Activated CD4-positive, alpha-beta T cell treated with anti-CD3 and anti-CD28 coated beads, Interleukin-2, amount 50 U/mL, for 16 hours (primary cell): ENCODE measurements around the gene NEK9.
"Not testable (repeated sequence)": the region's sequence is repeated elsewhere in the genome, so short reads cannot be mapped to it uniquely, and the experiment has no call there.

ENCODE experiments used
- DNase-seq: peaks from one replicate; pipeline ENCODE4 v3.0.0-alpha.2; 2020

Gene NEK9

GRCh38 chr14:75126679-75127473 lies at the start of gene NEK9:
NEK9 (minus strand) TSS chr14:75127048; CDS start chr14:75126921, 127 bp downstream.
- peak; percentile 93 for DNase-seq

- peak; percentile 92 for DNase-seq
Observed at GRCh38 chr14:75176142-75176820, 49.4 kb upstream of the NEK9 start, which contains the start of gene TMED10. TMED10 (minus strand) TSS chr14:75176612; CDS start chr14:75176579, 33 bp downstream.

GRCh38 chr14:75175677-75176141 lies 48.9 kb upstream of the NEK9 start:
- no peak for DNase-seq

DNA sequence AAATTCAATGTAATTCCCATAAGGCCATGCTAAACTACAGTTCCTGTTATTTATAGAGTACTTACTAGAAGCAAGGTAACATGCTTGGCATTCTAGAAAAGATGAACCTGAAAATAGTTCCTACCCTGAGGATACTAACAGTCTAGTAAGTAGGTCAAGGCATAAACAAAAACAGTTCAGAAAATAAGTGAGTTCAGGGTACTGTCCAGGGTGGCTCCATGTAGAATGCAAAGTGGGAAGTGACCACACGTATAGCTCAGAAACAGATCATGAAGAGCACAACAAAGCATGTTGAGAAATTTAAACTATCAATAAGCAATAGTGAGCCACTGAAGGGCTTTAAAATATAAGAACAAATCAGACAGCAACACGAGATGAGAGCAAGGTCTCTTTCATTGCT lies 47.2 kb upstream of the NEK9 start:
- no peak for DNase-seq

DNA sequence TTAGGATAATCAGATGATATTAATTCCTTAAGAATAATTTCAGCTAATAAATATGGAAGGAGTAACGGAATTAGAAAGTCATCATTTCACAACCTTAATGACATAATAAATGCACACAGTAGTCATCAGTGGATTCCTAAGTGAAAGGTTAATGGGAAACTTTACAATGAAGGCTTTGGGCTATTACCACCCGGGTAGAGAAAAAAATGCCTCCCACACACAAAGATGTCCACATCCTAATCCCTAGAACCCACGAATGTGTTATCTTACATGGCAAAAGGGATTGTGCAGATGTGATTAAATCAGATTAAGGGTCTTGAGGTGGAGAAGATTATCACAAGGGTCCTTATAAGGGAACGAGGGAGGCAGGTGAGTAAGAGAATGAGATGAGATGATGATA lies 43.9 kb upstream of the NEK9 start:
- DNase-seq: no peak

DNA sequence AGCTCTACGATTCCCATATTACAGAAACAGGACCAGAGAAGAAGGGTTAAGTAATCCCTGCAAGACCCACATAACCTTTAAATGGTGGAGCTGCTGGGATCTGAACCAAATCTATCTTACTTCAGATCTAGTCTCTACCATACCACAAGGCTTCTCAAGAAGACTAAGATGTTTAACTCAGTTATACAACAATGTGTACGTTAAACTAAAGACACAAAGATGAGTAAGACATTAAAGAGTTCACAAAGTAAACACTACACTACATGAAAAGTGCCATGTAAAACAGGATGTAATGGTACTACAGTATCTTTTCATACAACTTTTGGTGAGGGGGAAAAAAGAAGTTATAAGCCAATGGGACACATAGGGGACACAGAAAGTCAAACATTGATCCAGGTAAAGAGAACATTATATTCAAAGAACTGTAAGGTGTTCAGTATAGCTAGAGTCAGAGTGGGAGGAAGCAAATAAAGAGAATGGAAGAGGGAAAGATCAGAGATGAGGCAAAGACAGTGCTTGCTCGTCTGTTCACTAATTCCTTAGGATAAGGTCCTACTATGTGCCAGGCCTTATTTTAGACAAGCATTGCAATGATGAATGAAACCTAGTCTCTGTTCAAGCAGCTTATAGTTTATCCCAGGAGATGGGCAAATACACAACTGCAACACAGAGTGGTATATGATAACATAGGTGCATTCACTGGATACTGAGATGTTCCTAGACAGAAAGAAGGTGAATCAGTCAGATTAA lies 41.9 kb upstream of the NEK9 start:
- no peak for DNase-seq

- DNase-seq: no peak
Observed at GRCh38 chr14:75167325-75167724, 40.5 kb upstream of the NEK9 start.

- no peak for DNase-seq
Observed at GRCh38 chr14:75165586-75166391, 38.9 kb upstream of the NEK9 start.

DNA sequence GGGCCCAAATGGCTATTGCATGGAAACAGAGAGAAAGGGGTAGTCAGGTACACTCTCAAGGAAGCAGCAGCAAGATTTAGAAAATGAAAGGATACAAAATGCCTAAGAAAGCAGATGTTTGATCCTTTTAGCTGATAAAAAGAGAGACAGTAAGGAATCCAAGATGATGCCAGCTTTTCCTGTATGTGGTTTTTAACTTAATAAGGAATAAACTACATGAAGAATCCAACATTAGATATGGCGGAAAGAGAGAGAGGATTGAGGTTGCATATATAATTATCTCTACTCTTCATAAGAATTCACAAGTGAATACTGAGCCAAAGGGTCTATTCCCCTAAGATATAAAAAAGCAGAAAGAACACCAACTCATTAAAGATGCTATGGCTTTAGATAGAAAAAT lies 38.0 kb upstream of the NEK9 start:
- no peak for DNase-seq

- no peak for DNase-seq
Observed at GRCh38 chr14:75163677-75164076, 36.8 kb upstream of the NEK9 start.

DNA sequence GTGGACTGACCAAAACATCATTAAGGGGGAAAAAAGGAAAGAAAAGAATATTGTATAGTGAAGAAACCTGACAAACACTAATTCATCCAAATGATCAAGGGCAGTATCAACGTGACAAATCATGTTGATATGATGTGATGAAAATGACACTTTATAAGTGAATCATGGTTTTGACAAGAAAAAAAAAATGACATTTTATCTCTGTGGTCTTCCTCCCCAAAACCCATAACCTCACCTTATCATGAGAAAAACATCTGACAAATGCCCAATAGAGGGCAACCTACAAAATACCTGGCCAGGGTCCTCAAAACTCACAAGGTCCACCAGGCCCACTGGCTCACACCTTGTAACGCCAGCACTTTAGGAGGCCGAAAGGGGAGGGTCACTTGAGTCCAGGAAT lies 35.8 kb upstream of the NEK9 start:
- DNase-seq: no peak

DNA sequence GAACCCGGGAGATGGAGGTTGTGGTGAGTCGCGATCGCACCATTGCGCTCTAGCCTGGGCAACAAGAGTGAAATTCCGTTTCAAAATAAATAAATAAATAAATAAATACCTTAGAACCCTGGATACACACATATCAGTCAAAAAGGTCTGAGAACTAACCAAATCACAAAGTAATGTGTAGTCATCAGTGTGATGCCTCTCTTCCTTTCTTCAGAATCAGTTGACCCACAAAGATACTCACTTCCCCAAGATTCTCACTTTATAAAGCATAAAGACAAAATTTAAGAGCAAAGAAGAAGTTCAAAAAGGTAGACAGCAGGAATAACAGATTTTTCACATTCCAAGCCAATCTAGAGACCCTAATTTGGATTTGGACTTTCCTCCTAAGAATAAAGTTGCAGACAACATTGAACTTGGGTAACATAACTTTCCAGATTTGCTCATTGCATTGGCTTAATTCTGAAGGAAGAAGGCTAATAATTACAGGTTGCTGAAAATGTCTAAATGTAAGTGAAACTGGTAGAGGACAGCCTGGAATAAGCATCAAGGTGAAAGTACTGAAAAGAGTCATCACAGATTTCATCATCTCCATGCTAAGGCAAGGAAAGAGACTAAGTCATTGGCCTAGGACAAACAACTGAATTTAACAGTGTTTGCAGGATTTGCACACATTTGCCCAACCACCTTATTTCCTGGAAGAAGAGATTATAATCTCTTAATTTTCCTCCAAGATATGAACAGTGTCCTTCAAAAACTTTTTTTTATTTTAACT lies 32.2 kb upstream of the NEK9 start:
- peak; percentile 76 for DNase-seq

DNA sequence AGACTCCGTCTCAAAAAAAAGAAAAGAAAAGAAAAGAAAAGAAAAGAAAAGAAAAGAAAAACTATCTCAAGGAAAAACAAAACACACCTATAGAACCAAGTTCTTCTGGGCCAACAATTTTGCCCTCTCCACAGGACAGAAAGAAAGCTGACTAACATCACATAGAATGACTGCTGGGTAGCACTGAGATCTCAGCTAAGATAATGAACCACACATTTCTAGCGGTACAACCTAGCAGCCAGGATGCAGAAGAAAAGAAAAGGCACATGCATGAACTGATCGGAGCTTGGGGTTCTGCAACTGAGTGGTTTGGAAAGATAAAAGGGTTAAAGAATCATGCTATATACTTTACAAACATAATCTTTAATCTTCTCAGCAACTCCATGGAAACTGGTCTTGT lies 30.1 kb upstream of the NEK9 start:
- peak; percentile 74 for DNase-seq

GRCh38 chr14:75156111-75156510 lies 29.3 kb upstream of the NEK9 start:
- DNase-seq: no peak

DNA sequence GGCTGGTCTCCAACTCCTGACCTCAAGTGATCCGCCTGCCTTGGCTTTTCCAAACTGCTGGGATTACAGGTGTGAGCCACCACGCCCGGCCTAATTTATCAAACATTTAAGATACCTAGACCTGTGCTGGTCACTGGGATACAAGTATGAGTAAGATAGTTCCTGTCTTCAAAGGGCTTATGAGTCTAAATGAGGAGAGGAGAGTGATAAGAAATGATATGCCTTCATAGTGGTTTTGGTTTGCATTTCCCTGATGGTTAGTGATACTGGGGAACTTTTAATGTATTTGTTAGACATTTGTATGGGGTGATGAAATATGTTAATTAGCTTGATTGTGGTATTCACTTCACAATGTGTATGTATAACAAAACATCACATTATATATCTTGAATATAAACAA lies 28.3 kb upstream of the NEK9 start:
- peak; percentile 36 for DNase-seq

- DNase-seq: no peak
Observed at GRCh38 chr14:75153295-75153694, 26.4 kb upstream of the NEK9 start.

DNA sequence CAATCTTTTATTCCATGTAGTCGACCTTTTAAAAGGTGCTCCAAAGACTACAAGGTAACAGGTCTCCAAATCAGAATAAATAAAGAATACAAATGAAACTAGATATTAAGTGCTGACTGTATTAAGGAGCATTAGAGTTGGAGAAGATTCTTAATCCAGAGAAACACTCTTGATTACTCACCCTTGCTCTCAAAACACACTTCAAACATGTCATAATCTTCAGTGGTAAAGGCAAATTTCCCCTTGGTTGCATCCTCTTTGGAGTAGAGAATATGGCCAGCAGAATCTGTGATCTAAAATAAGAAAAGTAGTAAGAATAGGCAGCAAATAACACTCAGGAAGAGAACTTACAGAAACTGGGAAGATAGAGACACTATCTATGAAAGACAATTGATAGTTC lies 25.0 kb upstream of the NEK9 start:
- no peak for DNase-seq

- not testable (repeated sequence) for DNase-seq
Observed at GRCh38 chr14:75150637-75151036, 23.8 kb upstream of the NEK9 start.

DNA sequence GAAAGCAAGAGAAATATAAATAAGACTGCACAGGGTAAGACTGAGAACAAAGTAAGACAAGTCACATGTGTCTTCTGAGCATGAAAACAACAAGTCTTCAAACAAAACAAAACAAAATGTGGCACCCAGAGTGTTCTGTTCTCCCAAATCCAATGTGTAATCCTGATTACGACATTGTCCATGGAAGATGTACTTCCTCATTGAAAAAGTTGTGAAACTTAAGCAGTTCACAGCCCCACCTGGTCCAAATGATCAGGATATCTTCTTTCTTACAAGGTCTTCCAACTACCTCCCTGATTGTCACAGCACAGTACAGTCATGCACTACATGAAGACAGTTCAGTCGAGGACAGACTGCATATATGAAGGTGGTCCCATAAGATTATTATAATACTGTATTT lies 23.3 kb upstream of the NEK9 start:
- no peak for DNase-seq

- no peak for DNase-seq
Observed at GRCh38 chr14:75147423-75148071, 20.7 kb upstream of the NEK9 start.

DNA sequence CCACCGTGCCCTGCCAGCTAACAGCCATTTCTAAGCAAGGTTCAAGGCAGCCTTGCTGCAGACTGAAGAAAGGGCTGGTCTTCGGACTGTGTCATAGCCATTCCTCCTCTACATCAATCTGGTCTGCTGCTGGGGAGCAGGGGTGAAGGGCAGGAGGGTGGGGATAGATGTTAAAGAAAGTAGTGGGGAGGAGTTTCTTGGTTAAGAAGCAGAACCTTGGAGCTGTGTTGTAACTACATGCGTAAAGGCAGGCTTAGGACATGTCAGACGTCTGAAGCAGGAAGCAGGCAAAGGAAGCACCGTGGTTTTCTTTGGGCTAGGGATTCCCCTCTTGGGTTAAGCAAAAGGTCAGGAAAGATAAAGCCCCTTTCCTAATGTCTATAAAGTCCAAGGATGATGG lies 18.1 kb upstream of the NEK9 start:
- no peak for DNase-seq
